Measurements from ENCODE around the gene ST3GAL5.

GRCh38 chr2:85888020-85888683, 638 bp downstream of the ST3GAL5 start:
- TF ChIP-seq, protein P1, sequence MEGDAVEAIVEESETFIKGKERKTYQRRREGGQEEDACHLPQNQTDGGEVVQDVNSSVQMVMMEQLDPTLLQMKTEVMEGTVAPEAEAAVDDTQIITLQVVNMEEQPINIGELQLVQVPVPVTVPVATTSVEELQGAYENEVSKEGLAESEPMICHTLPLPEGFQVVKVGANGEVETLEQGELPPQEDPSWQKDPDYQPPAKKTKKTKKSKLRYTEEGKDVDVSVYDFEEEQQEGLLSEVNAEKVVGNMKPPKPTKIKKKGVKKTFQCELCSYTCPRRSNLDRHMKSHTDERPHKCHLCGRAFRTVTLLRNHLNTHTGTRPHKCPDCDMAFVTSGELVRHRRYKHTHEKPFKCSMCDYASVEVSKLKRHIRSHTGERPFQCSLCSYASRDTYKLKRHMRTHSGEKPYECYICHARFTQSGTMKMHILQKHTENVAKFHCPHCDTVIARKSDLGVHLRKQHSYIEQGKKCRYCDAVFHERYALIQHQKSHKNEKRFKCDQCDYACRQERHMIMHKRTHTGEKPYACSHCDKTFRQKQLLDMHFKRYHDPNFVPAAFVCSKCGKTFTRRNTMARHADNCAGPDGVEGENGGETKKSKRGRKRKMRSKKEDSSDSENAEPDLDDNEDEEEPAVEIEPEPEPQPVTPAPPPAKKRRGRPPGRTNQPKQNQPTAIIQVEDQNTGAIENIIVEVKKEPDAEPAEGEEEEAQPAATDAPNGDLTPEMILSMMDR (IDR thresholded peaks at IDR 0.05), result no peak
- no peak for TF ChIP-seq POLR2A (IDR thresholded peaks at IDR 0.05)
